ENCODE measurements around the gene SLC25A40. TPM values are rescaled to one million over a fixed set of nuclear protein-coding genes. Genes with fewer than 3 reads are reported as not detected.
A peak's percentile ranks its signal among the peaks of the same experiment; 100 is the strongest.

Gene SLC25A40
- total RNA-seq, 1 donor, result 13.8 TPM

GRCh38 chr7:87806150-87806549, 70.0 kb downstream of the SLC25A40 start:
- DNase-seq (ENCODE audit: low read depth), result no peak
- H3K4me3 ChIP-seq (ENCODE audit: low read depth, low read length), result no peak overlapping the region
- no peak for TF ChIP-seq CTCF (IDR thresholded peaks at IDR 0.05; ENCODE audit: insufficient read depth, low read depth, low read length)

- DNase-seq (ENCODE audit: low read depth), result peak; percentile 51
- TF ChIP-seq CTCF (IDR thresholded peaks at IDR 0.05; ENCODE audit: insufficient read depth, low read depth, low read length), result peak; percentile 64
These were observed 78.3 kb downstream of the SLC25A40 start for GRCh38 chr7:87797798-87798403.

GRCh38 chr7:87797395-87797794, 78.8 kb downstream of the SLC25A40 start:
- TF ChIP-seq CTCF (IDR thresholded peaks at IDR 0.05; ENCODE audit: insufficient read depth, low read depth, low read length), result no peak
- H3K4me3 ChIP-seq (ENCODE audit: low read depth, low read length), result no peak overlapping the region
- no peak for DNase-seq (ENCODE audit: low read depth)

More at GRCh38 chr7:87797798-87798403, 78.3 kb downstream of the SLC25A40 start:
- no peak overlapping the region for H3K4me3 ChIP-seq (ENCODE audit: low read depth, low read length)

- H3K4me3 ChIP-seq (ENCODE audit: low read depth, low read length), result no peak overlapping the region
- no peak for TF ChIP-seq CTCF (IDR thresholded peaks at IDR 0.05; ENCODE audit: insufficient read depth, low read depth, low read length)
- DNase-seq (ENCODE audit: low read depth), result no peak
These were observed 90.7 kb downstream of the SLC25A40 start for GRCh38 chr7:87785368-87785995.

GRCh38 chr7:87784424-87784823, 91.7 kb downstream of the SLC25A40 start:
- no peak overlapping the region for H3K4me3 ChIP-seq (ENCODE audit: low read depth, low read length)
- TF ChIP-seq CTCF (IDR thresholded peaks at IDR 0.05; ENCODE audit: insufficient read depth, low read depth, low read length), result no peak
- DNase-seq (ENCODE audit: low read depth), result peak; percentile 4

Other genes with a start within 250 kb of the SLC25A40 start
- 0.32 and 0.43 TPM in 2 replicates for gene RUNDC3B, start 248.0 kb downstream of the SLC25A40 start, total RNA-seq
- 20.6 and 31.1 TPM in 2 replicates for gene DBF4, start 133 bp upstream of the SLC25A40 start, total RNA-seq
- 0.64 and 1.3 TPM in 2 replicates for gene ADAM22, start 57.9 kb upstream of the SLC25A40 start, total RNA-seq